ENCODE data around the gene STK38L. TPM values are rescaled to one million over a fixed set of nuclear protein-coding genes. Genes with fewer than 3 reads are reported as not detected.
A peak's percentile ranks its signal among the peaks of the same experiment; 100 is the strongest.

The STK38L gene
- total and polyA plus RNA-seq, 2 of the 8 experiments (the other 6 are each of a cell fraction or from before 2014, with no cell fraction given): 8.1 to 63.6 TPM

DNA sequence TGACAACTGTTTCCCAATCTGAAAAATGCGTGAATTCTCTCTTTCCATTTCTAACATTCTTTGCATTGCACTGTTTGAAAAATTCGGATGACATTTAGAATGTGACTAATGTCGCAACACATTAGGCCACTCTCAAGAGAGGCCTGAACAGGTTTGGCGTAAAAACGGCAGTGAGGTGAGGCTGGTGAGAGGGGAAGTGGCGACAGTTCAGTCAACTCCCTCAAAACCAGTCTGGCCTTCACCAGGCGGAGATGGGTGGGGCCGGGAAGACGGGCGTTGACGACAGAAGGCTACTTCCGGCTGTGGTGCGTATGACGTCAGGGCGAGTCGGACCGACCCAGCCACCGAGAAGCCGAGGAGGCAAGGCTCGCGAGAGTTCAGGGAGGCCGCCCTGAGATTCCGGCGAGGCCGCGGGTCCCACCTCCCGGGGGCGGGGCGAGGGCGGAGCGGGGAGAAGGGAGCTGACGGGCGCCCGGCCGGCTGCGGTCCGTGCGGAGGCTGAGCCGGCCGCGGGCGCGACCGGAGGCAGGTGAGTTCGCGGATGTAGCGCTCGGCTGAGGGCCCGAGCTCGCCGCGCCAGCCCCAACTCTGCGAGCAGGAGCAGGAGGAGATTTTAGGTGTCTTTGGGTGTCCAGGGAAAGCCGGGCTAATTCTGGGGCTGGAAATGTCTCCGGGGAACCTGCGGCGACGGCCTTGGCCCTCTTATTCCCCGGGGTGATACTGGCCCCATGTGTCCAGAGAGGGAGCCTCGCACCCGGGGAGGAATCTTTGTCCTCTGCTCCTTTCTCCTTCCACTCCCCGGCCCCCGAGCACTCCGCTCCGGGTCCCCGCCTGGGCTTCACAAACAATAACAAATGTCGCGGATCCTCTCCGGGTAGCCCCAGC is at the start of gene STK38L (continued):
- TF ChIP-seq, protein P1, sequence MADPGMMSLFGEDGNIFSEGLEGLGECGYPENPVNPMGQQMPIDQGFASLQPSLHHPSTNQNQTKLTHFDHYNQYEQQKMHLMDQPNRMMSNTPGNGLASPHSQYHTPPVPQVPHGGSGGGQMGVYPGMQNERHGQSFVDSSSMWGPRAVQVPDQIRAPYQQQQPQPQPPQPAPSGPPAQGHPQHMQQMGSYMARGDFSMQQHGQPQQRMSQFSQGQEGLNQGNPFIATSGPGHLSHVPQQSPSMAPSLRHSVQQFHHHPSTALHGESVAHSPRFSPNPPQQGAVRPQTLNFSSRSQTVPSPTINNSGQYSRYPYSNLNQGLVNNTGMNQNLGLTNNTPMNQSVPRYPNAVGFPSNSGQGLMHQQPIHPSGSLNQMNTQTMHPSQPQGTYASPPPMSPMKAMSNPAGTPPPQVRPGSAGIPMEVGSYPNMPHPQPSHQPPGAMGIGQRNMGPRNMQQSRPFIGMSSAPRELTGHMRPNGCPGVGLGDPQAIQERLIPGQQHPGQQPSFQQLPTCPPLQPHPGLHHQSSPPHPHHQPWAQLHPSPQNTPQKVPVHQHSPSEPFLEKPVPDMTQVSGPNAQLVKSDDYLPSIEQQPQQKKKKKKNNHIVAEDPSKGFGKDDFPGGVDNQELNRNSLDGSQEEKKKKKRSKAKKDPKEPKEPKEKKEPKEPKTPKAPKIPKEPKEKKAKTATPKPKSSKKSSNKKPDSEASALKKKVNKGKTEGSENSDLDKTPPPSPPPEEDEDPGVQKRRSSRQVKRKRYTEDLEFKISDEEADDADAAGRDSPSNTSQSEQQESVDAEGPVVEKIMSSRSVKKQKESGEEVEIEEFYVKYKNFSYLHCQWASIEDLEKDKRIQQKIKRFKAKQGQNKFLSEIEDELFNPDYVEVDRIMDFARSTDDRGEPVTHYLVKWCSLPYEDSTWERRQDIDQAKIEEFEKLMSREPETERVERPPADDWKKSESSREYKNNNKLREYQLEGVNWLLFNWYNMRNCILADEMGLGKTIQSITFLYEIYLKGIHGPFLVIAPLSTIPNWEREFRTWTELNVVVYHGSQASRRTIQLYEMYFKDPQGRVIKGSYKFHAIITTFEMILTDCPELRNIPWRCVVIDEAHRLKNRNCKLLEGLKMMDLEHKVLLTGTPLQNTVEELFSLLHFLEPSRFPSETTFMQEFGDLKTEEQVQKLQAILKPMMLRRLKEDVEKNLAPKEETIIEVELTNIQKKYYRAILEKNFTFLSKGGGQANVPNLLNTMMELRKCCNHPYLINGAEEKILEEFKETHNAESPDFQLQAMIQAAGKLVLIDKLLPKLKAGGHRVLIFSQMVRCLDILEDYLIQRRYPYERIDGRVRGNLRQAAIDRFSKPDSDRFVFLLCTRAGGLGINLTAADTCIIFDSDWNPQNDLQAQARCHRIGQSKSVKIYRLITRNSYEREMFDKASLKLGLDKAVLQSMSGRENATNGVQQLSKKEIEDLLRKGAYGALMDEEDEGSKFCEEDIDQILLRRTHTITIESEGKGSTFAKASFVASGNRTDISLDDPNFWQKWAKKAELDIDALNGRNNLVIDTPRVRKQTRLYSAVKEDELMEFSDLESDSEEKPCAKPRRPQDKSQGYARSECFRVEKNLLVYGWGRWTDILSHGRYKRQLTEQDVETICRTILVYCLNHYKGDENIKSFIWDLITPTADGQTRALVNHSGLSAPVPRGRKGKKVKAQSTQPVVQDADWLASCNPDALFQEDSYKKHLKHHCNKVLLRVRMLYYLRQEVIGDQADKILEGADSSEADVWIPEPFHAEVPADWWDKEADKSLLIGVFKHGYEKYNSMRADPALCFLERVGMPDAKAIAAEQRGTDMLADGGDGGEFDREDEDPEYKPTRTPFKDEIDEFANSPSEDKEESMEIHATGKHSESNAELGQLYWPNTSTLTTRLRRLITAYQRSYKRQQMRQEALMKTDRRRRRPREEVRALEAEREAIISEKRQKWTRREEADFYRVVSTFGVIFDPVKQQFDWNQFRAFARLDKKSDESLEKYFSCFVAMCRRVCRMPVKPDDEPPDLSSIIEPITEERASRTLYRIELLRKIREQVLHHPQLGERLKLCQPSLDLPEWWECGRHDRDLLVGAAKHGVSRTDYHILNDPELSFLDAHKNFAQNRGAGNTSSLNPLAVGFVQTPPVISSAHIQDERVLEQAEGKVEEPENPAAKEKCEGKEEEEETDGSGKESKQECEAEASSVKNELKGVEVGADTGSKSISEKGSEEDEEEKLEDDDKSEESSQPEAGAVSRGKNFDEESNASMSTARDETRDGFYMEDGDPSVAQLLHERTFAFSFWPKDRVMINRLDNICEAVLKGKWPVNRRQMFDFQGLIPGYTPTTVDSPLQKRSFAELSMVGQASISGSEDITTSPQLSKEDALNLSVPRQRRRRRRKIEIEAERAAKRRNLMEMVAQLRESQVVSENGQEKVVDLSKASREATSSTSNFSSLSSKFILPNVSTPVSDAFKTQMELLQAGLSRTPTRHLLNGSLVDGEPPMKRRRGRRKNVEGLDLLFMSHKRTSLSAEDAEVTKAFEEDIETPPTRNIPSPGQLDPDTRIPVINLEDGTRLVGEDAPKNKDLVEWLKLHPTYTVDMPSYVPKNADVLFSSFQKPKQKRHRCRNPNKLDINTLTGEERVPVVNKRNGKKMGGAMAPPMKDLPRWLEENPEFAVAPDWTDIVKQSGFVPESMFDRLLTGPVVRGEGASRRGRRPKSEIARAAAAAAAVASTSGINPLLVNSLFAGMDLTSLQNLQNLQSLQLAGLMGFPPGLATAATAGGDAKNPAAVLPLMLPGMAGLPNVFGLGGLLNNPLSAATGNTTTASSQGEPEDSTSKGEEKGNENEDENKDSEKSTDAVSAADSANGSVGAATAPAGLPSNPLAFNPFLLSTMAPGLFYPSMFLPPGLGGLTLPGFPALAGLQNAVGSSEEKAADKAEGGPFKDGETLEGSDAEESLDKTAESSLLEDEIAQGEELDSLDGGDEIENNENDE (IDR thresholded peaks at IDR 0.05; ENCODE audit: insufficient replicate concordance, low read length): no peak
- TF ChIP-seq SP1 (IDR thresholded peaks at IDR 0.05; ENCODE audit: low read depth, low read length) (peak; percentile 38; the same call in 1 of the 2 replicates), SP4 (IDR thresholded peaks at IDR 0.05; ENCODE audit: low read length) (no peak), TCF12 (IDR thresholded peaks at IDR 0.05; ENCODE audit: low read depth, low read length) (no peak), RBBP5 (IDR thresholded peaks at IDR 0.05; ENCODE audit: borderline replicate concordance, low read depth, low read length) (peak; percentile 72), EZH2 (IDR thresholded peaks at IDR 0.05; ENCODE audit: low read depth, low read length, severe bottlenecking) (no peak), KDM5A (IDR thresholded peaks at IDR 0.05; ENCODE audit: low read length) (no peak)
- TF ChIP-seq, protein P2, sequence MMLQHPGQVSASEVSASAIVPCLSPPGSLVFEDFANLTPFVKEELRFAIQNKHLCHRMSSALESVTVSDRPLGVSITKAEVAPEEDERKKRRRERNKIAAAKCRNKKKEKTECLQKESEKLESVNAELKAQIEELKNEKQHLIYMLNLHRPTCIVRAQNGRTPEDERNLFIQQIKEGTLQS (IDR thresholded peaks at IDR 0.05; ENCODE audit: insufficient read depth, low read depth, low read length): no peak

All from H1 (cell line).